GM12891 (cell line): ENCODE results near the gene DIP2A.

Experiments used
- POLR2A ChIP-seq: IDR thresholded peaks from 2 replicates; pipeline ENCODE4 v1.6.1; 2011; ENCODE audit warnings: low read depth, low read length, control low read depth
- POLR2AphosphoS5 ChIP-seq: IDR thresholded peaks from 2 replicates; pipeline ENCODE4 v1.6.1; 2011; ENCODE audit warnings: low read depth, low read length, control low read depth
- TAF1 ChIP-seq: IDR thresholded peaks from 2 replicates; pipeline ENCODE4 v1.6.1; 2011; ENCODE audit warnings: low read depth, low read length, control low read depth

- no peak for TF ChIP-seq POLR2A
- TF ChIP-seq TAF1, result no peak
- TF ChIP-seq POLR2AphosphoS5, result no peak
Observed at GRCh38 chr21:46560568-46561444, 102.1 kb downstream of the DIP2A start.
